HG03139 (cell line): Measurements from ENCODE around the gene CLEC16A.

Experiments
- ATAC-seq: cut with Tn5 transposase; IDR thresholded peaks from one replicate; pipeline ENCODE4 v1.9.1; 2021; ENCODE audit not compliant: unreplicated experiment

The CLEC16A gene

DNA sequence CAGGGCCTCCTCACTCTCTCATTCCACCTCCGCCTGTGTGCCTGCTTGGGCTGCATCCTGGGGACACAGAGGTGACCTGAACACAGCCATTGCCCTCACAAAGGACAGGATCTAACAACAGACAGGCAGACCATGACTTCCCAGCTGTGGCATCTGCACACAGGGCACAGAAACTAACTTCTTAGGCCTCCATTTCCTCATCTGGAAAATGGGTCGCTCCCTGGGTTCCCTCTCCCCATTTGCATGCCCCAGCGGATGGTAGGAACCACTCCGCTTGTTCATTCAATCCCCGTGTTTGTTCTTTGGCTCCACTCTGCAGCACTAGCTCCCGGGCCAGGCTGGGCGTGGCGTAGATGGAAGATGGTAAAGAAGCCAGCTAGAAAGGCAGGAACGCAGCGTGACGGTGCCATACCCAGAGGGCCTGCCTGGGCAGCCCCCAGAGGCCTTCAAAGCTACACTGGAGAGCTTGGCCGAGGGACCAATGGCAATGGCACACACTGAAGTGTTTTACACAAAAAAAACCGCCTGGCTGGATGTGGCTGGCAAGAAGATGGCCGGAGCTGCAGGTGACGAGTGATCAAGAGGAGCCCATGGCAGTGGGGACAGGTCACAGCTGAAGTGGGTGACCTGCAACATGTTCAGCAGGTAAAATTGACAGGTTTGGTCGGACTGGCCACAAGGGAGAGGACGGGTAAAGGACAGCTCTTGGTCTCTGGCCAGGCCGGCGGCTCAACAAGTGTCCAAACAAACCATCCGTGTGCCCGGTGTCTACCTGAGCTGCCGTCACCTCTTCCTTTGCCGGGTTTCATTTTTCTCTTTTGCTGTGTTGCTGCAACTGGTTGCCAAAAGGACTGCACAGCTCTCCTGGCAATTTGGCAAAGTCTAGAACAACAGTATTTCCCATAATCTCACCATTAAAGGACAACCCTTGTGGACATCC is 244.7 kb downstream of the CLEC16A start:
- ATAC-seq: no peak

DNA sequence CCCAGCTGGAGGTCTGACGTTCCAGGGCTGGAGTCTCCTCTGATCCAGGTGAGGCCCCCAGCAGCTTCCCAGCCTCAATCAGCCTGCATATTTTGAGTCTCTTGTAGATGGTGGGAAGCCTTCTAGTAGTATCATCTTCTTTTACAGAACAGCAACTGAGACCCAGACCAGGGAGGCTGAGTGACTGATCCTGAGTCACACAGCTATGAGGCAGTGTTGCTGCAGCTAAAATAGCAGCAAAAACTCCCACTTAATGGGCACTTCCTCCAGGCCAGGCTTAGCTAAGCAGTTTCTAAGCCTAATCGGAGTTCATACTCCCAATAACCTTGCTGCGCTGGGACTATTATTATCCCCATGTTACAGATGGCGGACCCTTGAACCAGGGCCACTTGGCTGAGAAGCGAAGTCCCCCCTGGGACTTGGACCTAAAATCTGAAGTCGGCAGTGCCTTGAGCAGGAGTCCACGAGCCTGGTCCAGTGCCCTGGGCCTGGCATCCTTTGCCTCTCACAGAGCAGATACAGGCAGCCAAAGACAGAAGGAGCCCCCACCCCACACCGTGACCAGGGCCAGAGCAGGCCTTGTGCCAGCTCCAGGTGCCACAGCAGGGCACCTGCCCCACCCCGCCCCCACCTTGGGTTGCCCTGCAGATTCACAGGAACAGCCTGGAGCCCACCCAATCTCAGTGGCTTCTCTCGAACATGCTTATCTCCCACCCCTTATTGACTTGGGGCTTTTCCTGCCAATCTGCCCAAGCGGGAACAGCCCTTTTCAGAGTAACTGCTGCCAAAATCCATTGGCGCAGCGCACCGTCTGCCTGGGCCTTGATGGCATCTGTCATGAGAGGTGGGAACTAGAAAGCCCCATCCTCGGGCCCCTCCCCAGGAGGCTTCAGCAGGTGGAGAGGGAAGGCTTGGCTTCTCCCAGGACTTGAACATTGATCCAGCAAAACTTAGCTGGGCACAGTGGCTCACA is 246.5 kb downstream of the CLEC16A start:
- ATAC-seq: no peak

DNA sequence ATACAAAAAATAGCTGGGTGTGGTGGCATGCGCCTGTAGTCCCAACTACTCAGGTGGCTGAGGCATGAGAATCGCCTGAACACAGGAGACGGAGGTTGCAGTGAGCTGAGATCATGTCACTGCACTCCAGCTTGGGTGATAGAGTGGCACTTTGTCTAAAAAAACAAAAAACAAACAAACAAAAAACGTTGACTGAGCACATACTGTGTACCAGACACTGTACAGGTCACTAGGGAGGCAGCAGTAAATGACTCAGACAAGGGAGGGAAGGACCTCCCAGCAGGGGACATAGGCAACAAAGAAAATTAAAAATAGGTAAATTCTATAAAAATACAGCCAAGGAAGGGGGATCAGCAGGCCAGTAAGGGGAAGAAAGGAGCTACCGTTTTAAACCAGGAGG is 247.3 kb downstream of the CLEC16A start:
- no peak for ATAC-seq

DNA sequence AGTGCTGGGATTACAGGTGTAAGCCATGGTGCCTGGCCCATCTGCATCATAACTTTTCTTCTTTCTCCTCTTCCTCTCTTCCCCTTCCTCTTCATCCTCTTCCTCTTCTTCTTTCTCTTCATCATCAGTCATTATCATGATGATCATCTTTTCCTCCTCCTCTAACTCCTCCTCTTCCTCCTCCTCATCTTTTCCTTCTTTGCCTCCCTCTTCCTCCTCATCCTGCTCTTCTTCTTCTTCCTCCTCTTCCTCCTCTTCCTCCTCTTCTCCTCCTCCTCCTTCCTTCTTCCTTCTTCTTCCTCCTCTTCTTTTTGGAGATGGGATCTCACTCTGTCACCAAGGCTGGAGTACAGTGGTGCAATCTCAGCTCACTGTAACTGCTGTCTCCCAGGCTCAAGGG is 249.1 kb downstream of the CLEC16A start:
- no peak for ATAC-seq

DNA sequence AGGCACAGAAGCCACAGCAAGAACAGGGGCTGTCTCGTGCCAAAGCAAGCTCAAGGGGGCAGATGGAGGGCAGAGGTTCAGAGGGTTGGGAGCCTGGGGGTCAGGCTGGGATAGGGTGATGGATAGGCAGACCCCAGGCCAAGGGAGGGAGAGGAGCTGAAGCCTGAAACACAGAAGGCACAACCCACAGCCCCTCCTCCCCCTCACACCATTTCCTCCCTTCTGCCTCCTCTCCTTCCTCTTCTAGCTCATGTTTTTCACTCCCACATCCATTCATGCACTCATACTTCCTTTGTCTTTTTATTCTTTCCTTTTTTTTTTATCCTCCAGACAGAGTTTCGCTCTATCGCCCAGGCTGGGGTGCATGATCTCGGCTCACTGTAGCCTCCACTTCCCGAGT is 250.5 kb downstream of the CLEC16A start:
- ATAC-seq: no peak

DNA sequence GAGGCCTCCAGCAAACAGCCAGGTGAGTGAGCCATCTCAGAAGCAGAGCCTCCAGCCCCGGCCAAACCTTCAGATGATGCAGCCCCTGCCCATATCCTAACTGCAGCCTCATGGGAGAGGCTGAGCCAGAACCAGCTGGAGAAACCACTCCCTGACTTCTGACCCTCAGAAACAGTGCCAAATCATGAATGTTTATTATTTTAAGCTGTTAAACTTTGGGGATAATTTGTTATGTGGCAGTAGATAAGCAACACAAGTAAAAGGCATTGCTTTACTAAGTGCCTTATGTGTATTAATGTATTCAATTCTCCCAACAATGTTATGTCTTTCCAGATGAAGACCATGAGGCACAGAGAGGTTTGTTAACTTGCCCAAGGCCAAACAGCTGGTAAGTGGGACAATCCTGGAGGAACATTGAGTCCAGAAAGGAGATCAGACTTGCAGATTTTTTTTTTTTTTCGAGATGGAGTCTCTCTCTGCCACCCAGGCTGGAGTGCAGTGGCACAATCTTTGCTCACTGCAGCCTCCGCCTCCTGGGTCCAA is 252.0 kb downstream of the CLEC16A start:
- no peak for ATAC-seq

DNA sequence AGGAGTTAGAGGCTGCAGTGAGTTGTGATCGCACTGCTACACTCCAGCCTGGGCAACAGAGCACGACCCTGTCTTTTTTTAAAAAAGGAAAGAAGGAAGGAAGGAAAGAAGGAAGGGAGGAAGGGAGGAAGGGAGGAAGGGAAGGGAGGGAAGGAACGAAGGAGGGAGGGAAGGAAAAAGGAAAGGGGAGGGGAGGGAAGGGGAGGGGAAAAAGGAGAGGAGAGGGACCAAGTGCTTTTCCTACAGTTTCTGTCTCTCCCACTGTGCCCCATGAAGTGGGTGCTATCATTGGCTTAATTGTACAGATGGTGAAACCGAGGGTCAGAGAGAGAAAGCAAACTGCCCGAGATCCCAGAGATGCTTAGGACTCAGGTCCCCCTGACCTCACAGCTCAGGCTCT is 254.0 kb downstream of the CLEC16A start:
- no peak for ATAC-seq

DNA sequence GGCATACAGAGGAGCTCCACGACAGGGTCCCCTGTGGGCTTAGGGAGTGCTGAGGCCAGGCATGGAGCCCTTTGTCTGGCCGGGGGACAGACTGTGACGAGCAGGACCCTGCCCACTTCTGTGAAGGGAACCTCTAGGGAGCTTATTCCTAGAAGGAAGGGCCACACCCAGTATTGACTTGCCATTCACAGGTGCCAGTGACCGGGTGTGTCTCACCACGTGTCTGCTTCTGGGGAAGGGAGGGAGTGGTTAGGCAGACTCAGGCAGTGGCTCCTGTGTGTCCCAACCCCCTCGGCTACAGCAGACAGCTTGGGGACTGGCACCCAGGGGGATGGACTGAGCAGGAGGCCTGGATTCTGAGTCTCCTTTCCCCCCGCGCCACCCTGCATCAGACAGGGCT is 254.5 kb downstream of the CLEC16A start:
- no peak for ATAC-seq

DNA sequence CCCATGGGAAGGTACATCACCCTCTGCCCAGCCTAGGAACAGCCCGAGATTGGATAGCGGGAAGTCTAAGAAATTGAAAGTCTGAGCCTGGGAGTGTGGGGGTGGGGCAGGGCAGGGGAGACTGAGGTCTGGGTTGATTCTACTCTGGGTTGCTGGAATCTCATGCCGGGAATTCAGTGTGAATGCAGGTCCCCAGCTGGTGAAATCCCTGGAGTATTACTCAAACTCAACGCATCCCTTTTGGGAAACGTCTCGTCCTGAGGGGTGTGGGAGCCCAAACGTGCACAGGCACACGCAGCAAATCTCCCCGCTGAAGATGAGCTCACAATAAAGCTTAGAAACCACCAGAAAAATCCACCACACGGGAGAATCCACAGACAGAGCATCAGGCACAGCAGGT is 256.2 kb downstream of the CLEC16A start:
- no peak for ATAC-seq

DNA sequence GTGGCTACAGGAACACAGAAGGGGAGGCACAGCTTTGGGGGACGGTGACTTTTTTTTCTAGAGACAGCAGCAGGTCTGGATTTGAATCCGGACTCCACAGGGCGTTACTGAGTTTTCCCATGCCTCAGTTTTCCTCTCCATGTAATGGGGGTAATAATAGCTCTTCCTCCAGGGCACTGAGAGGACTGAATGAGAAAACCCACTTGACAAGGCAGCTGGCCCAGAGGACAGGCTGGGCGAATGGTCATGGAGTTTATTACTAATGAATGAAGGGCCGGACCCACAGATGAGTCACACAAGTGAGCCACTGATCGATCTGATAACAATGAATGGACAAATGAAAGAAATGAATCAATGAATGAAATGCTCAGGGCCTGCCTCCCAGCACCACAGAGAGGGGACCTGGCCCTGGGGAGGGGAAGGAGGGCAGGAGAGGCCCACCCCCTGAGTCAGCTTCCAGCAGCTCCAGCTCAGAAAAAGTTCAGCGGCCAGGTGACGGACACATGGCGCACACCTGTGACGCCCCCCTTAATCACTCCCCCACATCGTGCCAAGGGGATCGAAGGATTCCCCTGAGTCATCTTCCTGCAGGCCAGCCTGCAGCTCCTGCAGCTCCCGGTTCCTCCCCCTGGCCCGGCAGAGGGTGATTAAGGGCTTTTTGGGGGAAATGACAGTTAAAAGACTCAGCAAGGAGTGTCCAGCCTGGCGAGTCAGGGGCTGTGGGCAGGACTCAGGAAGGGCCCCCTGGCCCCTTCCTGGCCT is 257.3 kb downstream of the CLEC16A start:
- no peak for ATAC-seq

DNA sequence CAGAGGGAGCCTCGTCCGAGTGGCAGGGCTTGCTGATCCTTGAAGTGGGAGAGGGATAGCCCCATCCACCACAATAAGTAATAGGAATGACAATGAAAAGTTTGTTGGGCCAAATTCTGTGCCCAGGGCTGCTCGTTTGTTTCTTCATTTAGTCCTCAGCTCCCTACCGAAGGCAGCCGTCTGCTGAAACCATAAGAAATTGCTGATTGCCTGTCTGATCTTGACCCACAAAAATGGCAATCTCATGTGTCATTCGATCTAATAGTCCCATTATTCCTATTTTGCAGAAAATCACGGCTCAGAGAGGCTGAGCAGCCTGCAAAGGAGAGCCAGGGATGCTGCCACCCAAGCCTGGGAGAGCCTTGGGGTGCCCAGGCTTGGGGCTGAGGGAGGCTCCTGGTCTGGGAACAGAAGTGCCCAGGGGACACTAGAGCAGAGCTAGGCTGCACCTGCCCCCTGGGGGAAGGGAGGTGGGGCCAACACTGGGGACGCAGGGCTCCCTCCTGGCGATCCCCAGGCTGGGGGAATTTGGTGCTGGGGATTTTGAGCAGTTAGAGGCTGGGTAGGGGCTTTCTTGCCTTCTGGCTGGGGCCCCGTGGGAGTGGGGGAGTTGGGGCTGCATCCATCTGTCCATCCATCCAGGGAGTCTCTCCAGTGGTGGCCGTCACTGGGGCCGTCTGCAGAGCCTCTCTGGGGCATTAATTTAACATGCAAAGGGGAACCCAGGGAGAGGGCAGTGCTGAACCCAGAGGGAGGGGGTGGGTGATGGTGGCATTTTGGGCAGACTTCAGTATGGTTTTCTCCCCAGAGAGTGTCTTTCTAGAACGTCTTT is 258.1 kb downstream of the CLEC16A start:
- no peak for ATAC-seq

DNA sequence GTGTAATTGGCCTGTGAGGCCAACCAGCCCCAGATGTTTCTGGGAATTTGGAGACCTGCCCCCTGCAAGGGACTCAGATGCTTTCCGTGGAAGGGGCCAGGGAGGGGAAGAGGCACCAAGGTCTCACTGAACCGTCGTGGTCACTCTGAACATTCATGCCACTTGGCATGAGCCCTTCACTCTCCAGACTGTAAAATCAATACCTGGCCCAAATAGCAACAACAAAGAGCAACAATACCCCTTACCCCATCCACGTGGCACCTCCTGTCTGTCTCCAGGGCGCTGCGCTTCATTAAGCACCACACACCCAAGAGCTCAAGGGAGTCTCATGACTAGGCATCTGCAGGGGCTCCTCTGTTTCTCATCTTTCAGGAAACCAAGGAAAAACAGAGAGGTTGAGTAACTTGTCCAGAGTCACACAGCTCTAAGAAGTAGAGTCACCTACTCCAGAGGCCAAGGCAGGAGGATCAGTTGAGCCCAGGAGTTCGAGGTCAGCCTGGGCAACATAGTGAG is 258.8 kb downstream of the CLEC16A start:
- no peak for ATAC-seq

DNA sequence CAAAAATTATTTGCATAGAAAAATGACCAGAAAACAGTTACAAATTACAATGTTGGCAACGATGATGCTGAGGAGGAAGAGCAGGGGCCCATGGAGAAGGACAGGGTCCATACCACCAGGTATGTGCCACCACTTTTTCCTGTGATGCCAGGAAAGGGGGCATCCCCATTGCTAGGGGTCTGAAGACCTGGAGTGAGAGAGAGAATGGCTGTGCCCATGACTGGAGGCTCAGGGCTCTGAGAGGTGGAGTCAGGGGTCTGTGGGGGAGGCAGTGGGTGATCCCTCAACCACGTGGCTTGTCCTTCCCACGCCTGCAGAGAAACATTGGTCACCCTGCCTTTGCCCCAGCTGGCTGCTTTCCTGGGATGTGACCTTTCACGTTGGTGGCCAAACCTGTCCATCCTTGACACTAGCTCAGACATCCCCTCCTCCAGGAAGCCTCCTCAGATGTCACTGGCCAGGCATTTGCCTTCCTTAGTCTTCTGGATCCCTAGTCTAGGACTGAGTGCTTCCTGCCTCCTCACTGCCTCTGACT is 260.2 kb downstream of the CLEC16A start:
- ATAC-seq: no peak

DNA sequence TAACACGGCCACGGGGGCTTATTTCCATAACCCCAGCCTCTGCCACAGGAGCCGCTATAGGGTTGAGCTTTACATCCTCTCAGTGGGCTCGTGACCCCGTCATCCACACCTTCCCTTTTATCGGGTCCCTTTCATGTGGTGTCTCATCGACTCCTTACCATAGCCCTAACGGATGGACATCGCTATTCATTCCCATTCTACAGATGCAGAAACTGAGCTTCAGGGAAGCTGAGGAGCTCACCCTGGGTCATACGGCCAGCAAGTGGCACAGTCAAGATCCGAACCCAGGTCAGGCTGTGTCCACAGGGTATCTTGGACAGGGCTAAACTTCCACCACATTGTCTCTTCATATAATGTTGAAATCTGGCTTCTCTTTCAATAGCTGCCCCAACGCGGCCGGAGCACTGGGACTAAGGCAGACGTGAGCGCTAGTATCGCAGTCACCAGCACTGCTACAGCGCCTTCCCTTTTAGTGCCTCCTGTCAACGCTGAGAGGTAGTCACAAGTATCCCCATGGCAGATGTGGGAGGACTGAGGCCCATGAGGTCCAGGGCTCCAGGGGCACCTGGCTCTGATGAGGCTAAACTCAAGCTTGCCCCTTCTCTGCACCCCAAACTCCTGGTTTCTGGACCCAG is 260.8 kb downstream of the CLEC16A start:
- ATAC-seq: no peak

DNA sequence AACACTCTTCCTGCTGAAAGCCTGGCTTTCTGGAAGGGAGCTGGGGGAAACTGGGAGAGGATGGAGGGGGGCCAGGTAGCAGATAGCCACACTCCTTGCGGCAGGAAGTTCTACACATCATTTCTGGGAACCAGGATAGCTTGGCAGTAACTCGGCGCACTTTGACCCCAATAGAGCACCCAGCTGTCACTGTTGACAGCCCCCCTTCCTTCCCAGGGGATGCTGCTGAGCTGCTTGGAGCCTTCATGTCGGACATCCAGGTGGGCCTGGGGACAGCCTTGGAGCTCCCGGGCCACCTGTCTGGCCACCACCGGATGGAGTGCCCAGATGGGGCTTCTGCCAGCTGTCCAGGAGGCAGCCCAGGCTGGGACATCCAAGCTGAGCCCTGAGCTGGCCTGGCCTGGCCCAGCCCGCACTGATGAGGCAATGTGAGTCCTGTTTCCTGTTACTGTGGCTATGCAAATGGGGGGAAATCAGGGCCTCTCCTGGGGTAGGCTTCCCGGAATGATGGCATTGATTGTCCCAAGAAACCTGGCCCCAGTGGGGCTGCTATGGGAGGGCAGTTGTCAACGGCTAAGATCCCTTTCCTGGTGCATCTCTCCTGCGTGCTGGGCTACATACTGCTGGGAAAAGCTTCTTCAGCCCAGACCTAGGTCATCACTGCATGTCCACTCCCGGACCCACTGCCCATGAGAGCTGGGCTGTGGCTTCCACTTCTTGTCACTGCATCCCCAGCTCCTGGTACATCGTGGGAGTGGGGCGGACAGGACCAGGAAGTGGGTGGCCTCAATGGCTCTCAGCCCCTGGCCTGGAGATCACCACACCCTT is 261.6 kb downstream of the CLEC16A start:
- ATAC-seq: no peak

DNA sequence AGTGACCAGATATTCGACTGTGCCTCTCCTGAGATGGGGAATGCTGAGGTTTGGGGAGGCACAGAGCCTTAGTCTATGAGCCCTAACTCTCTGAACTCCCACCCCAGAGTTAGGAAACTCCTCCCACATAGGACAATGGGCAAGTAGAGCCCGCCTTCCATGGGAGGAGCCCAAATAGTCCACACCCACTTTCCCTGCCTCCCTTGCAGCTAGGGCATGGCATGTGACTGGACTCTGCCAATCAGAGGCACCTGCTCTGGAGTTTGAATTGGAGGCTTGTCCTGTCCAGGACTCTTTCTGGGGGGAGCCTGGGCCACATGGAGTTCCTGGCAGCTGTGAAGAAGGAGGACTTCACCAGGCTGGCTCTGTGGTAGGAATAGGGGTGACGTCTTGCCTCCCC is 263.3 kb downstream of the CLEC16A start:
- ATAC-seq: no peak

DNA sequence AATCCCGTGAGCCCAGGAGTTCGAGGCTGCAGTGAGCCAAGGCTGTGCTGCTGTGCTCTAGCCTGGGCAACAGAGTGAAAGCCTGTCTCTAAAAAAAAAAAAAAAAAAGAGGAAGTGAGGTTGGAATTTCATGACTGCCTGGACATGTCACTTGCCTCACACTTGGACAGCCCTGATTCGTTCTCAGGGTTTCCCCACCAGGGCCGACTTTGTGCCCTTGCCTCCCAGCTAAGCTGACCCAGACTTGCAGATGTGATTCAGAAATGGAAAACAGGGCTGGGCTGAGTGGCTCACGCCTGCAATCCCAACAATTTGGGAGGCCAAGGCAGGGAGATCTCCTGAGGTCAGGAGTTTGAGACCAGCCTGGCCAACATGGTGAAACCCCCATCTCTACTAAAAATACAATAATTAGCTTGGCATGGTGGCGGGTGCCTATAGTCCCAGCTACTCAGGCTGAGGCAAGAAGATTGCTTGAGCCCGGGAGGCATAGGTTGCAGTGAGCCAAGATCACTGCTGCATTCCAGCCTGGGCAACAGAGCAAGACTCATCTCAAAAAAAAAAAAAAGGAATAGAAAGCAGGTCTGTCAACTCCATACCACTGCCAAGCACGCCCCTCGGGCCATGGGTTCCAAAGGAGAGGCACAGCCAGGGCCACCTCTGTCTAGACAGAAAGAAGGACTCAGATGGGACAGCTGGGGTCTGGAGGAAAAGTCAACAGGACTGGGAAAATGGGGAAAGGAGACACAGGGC is 264.7 kb downstream of the CLEC16A start:
- ATAC-seq: no peak
